HG03378 (cell line): Measurements from ENCODE around the gene MED10.

ENCODE experiments used
- ATAC-seq: cut with Tn5 transposase; IDR thresholded peaks from one replicate; pipeline ENCODE4 v1.9.1; 2021; ENCODE audit warnings: mild to moderate bottlenecking, moderate library complexity; ENCODE audit not compliant: unreplicated experiment

MED10 gene

GRCh38 chr5:6399980-6400910 is 21.9 kb upstream of the MED10 start:
- ATAC-seq, result no peak

DNA sequence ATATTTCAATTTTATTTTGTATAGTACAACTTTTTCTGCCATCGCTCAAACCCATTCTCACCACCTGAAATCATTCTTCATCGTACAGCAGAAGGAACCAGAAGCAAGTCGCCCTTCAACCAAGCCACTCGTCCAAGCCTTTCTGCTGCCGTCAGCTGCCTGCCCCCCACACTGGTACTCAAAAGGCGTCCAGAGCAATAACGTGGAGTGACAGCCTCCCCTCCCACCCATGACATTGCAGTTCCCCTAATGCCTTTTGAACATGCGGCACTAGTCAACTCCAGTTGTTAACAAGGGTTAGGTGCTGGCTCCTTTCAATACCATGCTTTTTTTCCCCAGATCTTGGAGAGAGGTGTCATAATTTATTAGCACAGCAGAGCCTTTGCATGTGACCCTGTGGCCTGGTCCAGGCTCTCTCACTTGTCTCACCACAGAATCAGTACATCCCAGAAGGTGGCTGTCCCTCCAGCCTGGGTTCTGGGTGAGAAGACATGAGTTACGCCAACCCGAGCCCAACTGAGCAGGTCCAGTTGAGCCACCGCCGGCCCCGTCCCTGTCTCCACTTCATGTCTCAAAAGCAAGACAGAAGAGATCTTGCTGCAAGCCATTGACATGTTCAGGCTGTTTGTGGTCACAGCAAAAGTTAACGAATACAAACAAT is 20.4 kb upstream of the MED10 start:
- ATAC-seq, result no peak

- no peak for ATAC-seq
Measured at GRCh38 chr5:6397536-6398269, 19.4 kb upstream of the MED10 start.

GRCh38 chr5:6396836-6397535 is 18.6 kb upstream of the MED10 start:
- no peak for ATAC-seq

GRCh38 chr5:6396043-6396442 is 17.7 kb upstream of the MED10 start:
- ATAC-seq, result no peak

GRCh38 chr5:6395621-6396020 is 17.3 kb upstream of the MED10 start:
- ATAC-seq, result no peak

GRCh38 chr5:6395102-6395445 is 16.7 kb upstream of the MED10 start:
- no peak for ATAC-seq

GRCh38 chr5:6394429-6395101 is 16.2 kb upstream of the MED10 start:
- no peak for ATAC-seq

- no peak for ATAC-seq
Measured at GRCh38 chr5:6393596-6394194, 15.3 kb upstream of the MED10 start.

- no peak for ATAC-seq
Measured at GRCh38 chr5:6392561-6392960, 14.2 kb upstream of the MED10 start.

DNA sequence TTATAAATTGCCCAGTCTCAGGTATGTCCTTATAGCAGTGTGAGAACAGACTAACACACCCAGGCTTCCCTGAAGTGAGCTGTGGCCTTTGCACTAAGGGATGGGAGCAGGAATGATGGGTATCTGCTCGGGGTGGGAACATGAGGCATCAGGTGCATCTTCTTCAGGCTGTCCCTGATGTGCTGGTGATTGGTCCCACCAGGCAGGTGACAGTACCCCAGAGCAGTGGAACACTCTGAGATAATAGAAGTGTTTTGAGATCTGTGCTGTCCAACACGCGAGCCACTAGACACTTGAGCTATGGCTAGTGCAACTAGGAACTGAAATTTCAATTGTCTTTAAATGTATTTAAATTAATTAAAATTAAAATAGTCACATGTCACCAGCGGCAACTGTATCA is 12.8 kb upstream of the MED10 start:
- ATAC-seq, result no peak

GRCh38 chr5:6389946-6390530 is 11.7 kb upstream of the MED10 start:
- ATAC-seq, result no peak

- no peak for ATAC-seq
Measured at GRCh38 chr5:6389397-6389796, 11.1 kb upstream of the MED10 start.

- no peak for ATAC-seq
Measured at GRCh38 chr5:6387970-6388369, 9.6 kb upstream of the MED10 start.

DNA sequence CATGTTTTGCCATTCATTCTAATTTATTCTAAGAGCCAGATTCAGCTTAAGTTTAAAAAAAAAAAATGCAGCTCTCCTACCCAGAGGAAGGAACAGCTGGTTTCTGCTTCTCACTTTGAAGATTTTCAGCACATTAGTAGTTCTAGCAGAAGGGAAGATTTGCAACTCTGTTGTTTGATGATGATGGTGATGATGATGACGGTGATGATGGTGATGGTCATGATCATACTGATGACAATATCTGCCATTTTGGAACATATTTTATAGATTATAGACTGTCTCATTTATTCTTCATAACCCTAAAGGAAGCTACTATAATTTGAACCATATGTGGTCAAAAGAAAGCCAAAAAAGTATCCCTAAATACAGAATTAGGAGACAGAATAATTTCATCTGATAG is 7.9 kb upstream of the MED10 start:
- no peak for ATAC-seq

DNA sequence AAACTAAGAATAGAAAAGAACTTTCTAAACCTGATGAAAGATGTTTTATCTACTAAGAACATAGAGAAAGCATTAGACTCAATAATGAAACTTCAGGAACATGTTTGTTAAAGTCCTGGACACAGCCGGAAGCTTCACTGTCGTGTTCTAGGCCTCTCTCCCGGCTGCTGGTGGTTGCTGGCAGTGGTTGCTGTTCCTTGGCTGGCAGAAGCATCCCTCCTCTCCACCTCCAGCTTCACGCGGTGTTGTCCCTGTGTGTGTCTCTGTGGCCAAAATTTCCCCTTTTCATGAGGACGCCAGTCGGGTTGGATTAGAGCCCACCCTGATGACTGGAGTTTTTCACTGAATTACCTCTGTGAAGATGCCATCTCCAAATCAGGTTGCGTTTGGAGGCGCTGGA is 6.5 kb upstream of the MED10 start:
- no peak for ATAC-seq

GRCh38 chr5:6383376-6383775 is 5.0 kb upstream of the MED10 start:
- no peak for ATAC-seq

GRCh38 chr5:6379246-6379645 is 899 bp upstream of the MED10 start:
- no peak for ATAC-seq

DNA sequence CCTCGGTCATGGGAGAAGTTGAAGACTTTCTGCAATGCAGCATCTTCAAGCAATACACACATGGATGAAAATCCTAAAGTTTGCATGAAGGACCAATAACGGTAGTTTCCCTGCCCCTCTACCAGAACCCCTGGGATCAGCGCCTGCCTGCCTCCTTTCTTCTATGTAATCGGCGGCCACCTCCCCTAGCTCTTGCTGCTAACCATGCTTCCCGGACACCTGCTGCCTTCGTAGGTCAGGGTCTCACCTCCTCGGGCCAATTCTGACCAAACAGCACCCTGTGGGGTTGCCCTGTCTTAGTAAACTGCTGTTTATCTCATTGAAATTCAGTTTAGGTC is 388 bp upstream of the MED10 start:
- ATAC-seq, result peak; percentile 36

DNA sequence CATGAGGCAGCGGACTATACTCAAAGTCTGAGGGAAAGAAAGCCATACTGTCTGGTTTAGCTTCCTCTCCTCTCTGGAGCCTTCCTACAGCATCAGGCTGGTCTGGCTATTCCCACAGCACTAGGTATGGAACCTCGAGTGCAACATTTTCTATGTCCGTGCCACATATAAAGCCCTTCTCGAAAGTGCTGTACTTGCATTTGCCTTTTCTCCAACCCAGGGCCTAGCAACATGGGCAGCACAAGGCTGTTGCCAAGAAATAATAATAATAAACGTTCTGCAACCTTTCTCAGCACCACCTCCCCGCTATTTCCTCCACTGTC is 804 bp downstream of the MED10 start:
- no peak for ATAC-seq
